Subcutaneous adipose tissue (tissue), 4 donors: ENCODE data around the gene TMEM107. TPM values are rescaled to one million over a fixed set of nuclear protein-coding genes. Genes with fewer than 3 reads are reported as not detected.

Experiments used
- CTCF ChIP-seq: fragments of 450-650 bp; IDR thresholded peaks from one replicate; pipeline ENCODE4 v1.5.1; 2016; ENCODE audit warnings: low read depth, mild to moderate bottlenecking, control low read depth, antibody characterized with exemption, moderate library complexity
- total RNA-seq, 4 donors: library from RNA; depleted of rRNA; stranded (reverse); fragments of >200 nt; gene quantifications; one replicate each; pipeline ENCODE4 v1.1.0, GENCODE V29; 2016

TMEM107 gene
- total RNA-seq = 10 to 100 TPM; 14.3 to 23.8 (median 20.4) TPM

DNA sequence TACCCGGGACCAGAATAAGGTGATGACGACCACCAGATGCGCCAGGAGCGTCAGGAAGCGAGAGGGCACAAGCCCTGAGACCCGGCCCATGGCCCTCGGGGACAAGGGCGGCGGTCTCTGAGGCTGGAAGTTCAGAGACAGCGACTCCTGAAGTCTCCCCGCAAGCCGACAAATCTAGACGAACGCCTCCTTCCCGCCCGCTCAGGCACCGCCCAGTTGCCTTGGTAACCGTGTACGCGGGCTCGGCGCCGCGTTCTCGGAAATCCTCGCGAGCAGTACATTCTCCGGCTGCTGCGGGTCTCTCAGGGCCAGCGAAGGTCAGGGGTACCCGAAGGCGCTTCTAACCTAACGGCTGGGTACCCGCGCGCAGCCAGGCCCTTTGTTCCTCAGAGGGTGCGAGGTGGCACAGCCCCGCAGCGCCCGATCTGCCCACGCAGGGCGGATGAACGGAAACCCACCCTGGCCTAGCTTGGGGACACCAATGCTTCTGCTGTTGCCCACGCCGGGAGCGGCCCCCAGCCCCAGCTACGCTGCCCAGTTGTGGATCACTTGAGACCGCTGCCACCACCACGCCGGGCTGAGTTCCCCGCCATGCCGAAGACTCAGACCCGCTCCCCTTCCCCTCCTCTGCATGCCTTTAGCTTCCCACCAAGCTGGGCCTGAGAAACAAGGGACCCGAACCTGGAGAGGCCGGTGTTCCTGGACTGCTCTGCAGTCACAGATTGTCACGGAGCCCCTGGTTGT, at the start of gene TMEM107:
TSS of gene TMEM107 (minus strand) at position 184 of the 744 bp plus-strand sequence. CDS start at position 90, 94 bp downstream.
- no peak for TF ChIP-seq CTCF

DNA sequence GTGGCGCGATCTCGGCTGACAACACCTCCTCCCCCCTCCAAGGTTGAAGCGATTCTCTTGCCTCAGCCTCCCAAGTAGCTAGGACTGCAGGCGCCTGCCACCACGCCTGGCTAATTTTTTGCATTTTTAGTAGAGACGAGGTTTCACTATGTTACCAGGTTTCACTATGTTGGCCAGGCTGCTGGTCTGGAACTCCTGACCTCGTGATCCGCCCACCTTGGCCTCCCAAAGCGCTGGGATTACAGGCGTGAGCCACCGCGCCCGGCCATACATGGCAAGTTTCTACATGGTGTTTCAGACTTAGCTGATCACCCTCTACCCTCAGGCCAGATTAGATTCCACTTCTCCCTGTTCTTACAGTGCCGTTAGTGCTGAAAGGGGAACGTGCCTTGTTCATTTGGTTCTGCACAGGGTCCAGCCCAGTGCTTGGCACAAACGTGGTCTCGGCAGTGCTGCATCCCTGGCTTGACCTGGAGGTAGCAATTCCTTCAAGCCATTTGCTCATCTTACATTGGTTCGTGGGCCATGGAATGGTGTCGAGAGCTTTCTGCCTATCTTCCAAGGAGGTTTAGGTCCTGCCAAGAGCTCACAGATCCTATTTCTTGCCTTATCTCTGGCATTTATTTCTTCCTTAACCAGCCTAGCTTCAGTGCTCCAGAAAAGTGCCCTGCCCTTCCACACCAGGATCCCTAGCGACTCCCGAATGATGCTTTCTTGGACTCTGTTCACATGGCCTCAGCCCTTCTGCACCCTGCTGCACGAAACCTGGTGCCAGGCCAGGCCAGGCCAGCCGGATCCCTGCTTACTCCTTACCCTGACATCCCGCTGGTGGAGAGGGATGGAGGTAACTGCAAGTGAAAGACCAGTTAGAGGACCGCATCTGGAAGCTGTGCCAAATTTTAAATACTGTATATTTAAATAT, 49.0 kb upstream of the TMEM107 start:
- TF ChIP-seq CTCF = no peak

GRCh38 chr17:8223356-8224126, 47.4 kb upstream of the TMEM107 start:
- no peak for TF ChIP-seq CTCF

GRCh38 chr17:8222630-8223355, 46.6 kb upstream of the TMEM107 start:
- TF ChIP-seq CTCF = no peak

DNA sequence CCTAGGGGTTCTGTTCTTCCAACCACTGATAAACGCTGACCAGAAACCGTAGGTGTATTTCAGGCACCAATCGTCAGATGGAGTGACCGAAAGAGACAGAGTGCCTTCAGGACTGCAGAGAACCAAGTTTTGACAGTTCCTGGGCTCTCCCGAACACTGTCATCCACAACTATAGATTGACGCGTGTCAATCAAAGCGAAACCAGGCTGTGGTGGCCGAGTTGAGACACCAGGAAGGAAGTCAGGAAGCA, 46.1 kb upstream of the TMEM107 start:
- no peak for TF ChIP-seq CTCF

- TF ChIP-seq CTCF = no peak
Measured at GRCh38 chr17:8221663-8222379, 45.6 kb upstream of the TMEM107 start.
